ENCODE results near the gene ABCA13. TPM values are rescaled to one million over a fixed set of nuclear protein-coding genes. Genes with fewer than 3 reads are reported as not detected.
A peak's percentile ranks its signal among the peaks of the same experiment; 100 is the strongest.

Gene ABCA13
- total and polyA plus RNA-seq, 4 donors, result 1.2 to 23.2 (median 3.5) TPM

DNA sequence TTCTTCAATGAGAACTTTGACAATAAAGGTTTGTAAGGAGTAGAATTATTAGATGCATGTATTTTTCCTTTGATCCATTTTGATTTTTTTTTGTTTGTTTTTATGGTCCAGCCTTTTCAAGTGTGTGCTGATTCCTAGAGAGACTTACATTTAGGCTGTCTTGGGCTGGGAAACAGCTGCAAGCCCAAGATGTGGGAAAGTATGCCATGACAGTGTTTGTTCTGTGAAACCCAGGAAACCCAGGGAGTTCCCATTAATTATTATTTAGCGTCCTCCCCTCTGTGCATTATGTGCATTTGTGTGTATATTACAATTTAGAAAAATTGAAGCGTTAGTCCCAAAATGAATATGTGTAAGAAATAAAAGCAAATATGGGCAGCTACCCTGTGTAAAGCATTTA, 216.7 kb downstream of the ABCA13 start:
- Histone ChIP-seq H3K36me3 (ENCODE audit: control insufficient read depth in 4 of 4, insufficient read depth in 4 of 4, low read length in 4 of 4) (no peaks in the 10 kb centered on the region), H3K4me1 (ENCODE audit: control insufficient read depth in 5 of 5, insufficient read depth in 5 of 5, low read length in 5 of 5) (no peaks in the 10 kb centered on the region), H3K27me3 (ENCODE audit: control insufficient read depth in 3 of 3, insufficient read depth in 3 of 3, low read length in 2 of 3) (no peaks in the 10 kb centered on the region), H3K9me3 (ENCODE audit: control insufficient read depth in 4 of 4, insufficient read depth in 3 of 4, low read length in 3 of 4) (peaks cover 0 to 4% (median 0%) of the 10 kb centered on the region in 4 donors), H3K9ac (ENCODE audit: insufficient read depth in 1 of 2, low read length in 2 of 2) (no peak overlapping the region), H3K27ac (ENCODE audit: low read depth in 1 of 2, low read length in 1 of 2) (no peak overlapping the region), H3K4me3 (no peak overlapping the region)
- TF ChIP-seq, protein P1, sequence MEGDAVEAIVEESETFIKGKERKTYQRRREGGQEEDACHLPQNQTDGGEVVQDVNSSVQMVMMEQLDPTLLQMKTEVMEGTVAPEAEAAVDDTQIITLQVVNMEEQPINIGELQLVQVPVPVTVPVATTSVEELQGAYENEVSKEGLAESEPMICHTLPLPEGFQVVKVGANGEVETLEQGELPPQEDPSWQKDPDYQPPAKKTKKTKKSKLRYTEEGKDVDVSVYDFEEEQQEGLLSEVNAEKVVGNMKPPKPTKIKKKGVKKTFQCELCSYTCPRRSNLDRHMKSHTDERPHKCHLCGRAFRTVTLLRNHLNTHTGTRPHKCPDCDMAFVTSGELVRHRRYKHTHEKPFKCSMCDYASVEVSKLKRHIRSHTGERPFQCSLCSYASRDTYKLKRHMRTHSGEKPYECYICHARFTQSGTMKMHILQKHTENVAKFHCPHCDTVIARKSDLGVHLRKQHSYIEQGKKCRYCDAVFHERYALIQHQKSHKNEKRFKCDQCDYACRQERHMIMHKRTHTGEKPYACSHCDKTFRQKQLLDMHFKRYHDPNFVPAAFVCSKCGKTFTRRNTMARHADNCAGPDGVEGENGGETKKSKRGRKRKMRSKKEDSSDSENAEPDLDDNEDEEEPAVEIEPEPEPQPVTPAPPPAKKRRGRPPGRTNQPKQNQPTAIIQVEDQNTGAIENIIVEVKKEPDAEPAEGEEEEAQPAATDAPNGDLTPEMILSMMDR (IDR thresholded peaks at IDR 0.05; ENCODE audit: control extremely low read depth, extremely low read depth), result no peak
- ATAC-seq (ENCODE audit: insufficient read depth, low FRiP score) (no peak), DNase-seq (no peak)
- 77 to 86% methylated on average over 2 of the region's 2 CpGs for WGBS, 2 donors

DNA sequence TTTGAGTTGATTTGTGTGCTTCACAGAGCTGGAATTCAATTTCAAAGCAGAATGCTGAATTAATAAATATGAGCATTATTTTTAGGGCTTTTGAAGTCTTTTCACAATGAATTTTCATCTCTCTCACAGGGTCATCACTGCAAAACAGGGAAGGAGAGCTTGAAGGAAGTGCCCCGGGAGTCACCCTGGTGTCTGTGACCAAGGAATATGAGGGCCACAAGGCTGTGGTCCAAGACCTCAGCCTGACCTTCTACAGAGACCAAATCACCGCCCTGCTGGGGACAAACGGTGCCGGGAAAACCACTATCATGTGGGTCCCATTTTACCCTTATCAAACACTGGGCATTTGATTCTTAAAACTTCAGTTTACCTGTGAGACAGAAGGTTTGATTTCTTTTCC, 217.7 kb downstream of the ABCA13 start:
- TF ChIP-seq, protein P1 (IDR thresholded peaks at IDR 0.05; ENCODE audit: control extremely low read depth, extremely low read depth), result no peak
- Histone ChIP-seq H3K4me1 (ENCODE audit: control insufficient read depth in 5 of 5, insufficient read depth in 5 of 5, low read length in 5 of 5) (no peaks in the 10 kb centered on the region), H3K4me3 (no peak overlapping the region), H3K9me3 (ENCODE audit: control insufficient read depth in 4 of 4, insufficient read depth in 3 of 4, low read length in 3 of 4) (peaks cover 0 to 7% (median 0%) of the 10 kb centered on the region in 4 donors), H3K27ac (ENCODE audit: low read depth in 1 of 2, low read length in 1 of 2) (no peak overlapping the region), H3K36me3 (ENCODE audit: control insufficient read depth in 4 of 4, insufficient read depth in 4 of 4, low read length in 4 of 4) (no peaks in the 10 kb centered on the region), H3K9ac (ENCODE audit: insufficient read depth in 1 of 2, low read length in 2 of 2) (no peak overlapping the region), H3K27me3 (ENCODE audit: control insufficient read depth in 3 of 3, insufficient read depth in 3 of 3, low read length in 2 of 3) (no peaks in the 10 kb centered on the region)
- 46 to 74% methylated on average over 4 of the region's 4 CpGs for WGBS, 2 donors
- ATAC-seq (ENCODE audit: insufficient read depth, low FRiP score) (no peak), DNase-seq (no peak)

DNA sequence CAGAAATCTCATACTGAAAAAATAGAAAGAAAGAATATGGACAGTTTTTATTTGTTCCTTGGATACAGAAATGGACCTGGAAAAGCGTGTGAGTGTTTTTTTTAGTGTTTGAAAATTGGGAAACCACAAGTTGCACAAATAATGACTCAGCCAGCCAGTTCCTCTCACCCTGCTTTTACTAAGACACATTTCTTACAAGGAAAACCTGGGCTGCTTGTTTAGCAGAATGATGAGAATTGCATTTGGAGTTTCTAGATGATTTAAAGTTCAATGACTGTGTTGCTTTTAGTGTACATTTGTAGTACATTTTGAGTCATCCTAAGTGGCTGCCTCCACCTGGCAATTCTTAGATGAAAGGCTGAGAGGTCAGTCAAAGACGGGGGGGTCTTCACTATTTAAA, 218.7 kb downstream of the ABCA13 start:
- H3K27ac ChIP-seq (ENCODE audit: low read depth in 1 of 2, low read length in 1 of 2), result no peak overlapping the region
- H3K9ac ChIP-seq (ENCODE audit: insufficient read depth in 1 of 2, low read length in 2 of 2), result no peak overlapping the region
- peaks cover 0 to 7% (median 0%) of the 10 kb centered on the region in 4 donors for H3K9me3 ChIP-seq (ENCODE audit: control insufficient read depth in 4 of 4, insufficient read depth in 3 of 4, low read length in 3 of 4)
- no peaks in the 10 kb centered on the region for H3K27me3 ChIP-seq (ENCODE audit: control insufficient read depth in 3 of 3, insufficient read depth in 3 of 3, low read length in 2 of 3)
- 22 to 34% methylated on average over 2 of the region's 2 CpGs for WGBS, 2 donors
- no peaks in the 10 kb centered on the region for H3K4me1 ChIP-seq (ENCODE audit: control insufficient read depth in 5 of 5, insufficient read depth in 5 of 5, low read length in 5 of 5)
- no peaks in the 10 kb centered on the region for H3K36me3 ChIP-seq (ENCODE audit: control insufficient read depth in 4 of 4, insufficient read depth in 4 of 4, low read length in 4 of 4)
- DNase-seq (peak in 2 of 3 donors; percentile 29 to 40), ATAC-seq (ENCODE audit: insufficient read depth, low FRiP score) (peak; percentile 61)
- no peak overlapping the region for H3K4me3 ChIP-seq
- TF ChIP-seq, protein P1 (IDR thresholded peaks at IDR 0.05; ENCODE audit: control extremely low read depth, extremely low read depth), result no peak

All from lung (tissue), 12 donors.